ENCODE results near the gene ATP6AP1.
"Not testable (repeated sequence)": the region's sequence is repeated elsewhere in the genome, so short reads cannot be mapped to it uniquely, and the experiment has no call there.

Gene ATP6AP1

GRCh38 chrX:154428176-154429171 is at the start of gene ATP6AP1:
ATP6AP1 (plus strand) TSS chrX:154428677; CDS start chrX:154428693, 16 bp downstream.
- TF ChIP-seq POLR2A (IDR thresholded peaks at IDR 0.05; ENCODE audit: low read depth, low read length) = peak; percentile 85
- no peak for FAIRE-seq
- peak; percentile 61 for DNase-seq (ENCODE audit: insufficient read length, low spot score)

GRCh38 chrX:154378799-154379568 is 49.5 kb upstream of the ATP6AP1 start, which contains the start of gene EMD:
EMD (plus strand) TSS chrX:154379295; CDS start chrX:154379485, 190 bp downstream.
- no peak for FAIRE-seq
- TF ChIP-seq POLR2A (IDR thresholded peaks at IDR 0.05; ENCODE audit: low read depth, low read length) = peak; percentile 74; the same call in 1 of the 2 replicates
- peak; percentile 51 for DNase-seq (ENCODE audit: insufficient read length, low spot score)

GRCh38 chrX:154379569-154379951 is 48.9 kb upstream of the ATP6AP1 start:
- TF ChIP-seq POLR2A (IDR thresholded peaks at IDR 0.05; ENCODE audit: low read depth, low read length) = no peak
- FAIRE-seq (no peak), DNase-seq (ENCODE audit: insufficient read length, low spot score) (no peak)

GRCh38 chrX:154380153-154380552 is 48.3 kb upstream of the ATP6AP1 start:
- FAIRE-seq = no peak
- DNase-seq (ENCODE audit: insufficient read length, low spot score) = no peak
- no peak for TF ChIP-seq POLR2A (IDR thresholded peaks at IDR 0.05; ENCODE audit: low read depth, low read length)

GRCh38 chrX:154380787-154381186 is 47.7 kb upstream of the ATP6AP1 start:
- TF ChIP-seq POLR2A (IDR thresholded peaks at IDR 0.05; ENCODE audit: low read depth, low read length) = no peak
- DNase-seq (ENCODE audit: insufficient read length, low spot score) (no peak), FAIRE-seq (no peak)

GRCh38 chrX:154381271-154381670 is 47.2 kb upstream of the ATP6AP1 start:
- TF ChIP-seq POLR2A (IDR thresholded peaks at IDR 0.05; ENCODE audit: low read depth, low read length) = no peak
- DNase-seq (ENCODE audit: insufficient read length, low spot score) (no peak), FAIRE-seq (no peak)

- no peak for DNase-seq (ENCODE audit: insufficient read length, low spot score)
- no peak; the same call in none of the 2 replicates for TF ChIP-seq POLR2A (IDR thresholded peaks at IDR 0.05; ENCODE audit: low read depth, low read length)
Observed at GRCh38 chrX:154382483-154383069, 45.9 kb upstream of the ATP6AP1 start.

GRCh38 chrX:154383359-154384283 is 44.9 kb upstream of the ATP6AP1 start:
- DNase-seq (ENCODE audit: insufficient read length, low spot score) (no peak), FAIRE-seq (no peak)
- TF ChIP-seq POLR2A (IDR thresholded peaks at IDR 0.05; ENCODE audit: low read depth, low read length) = no peak

More at GRCh38 chrX:154382483-154383069, 45.9 kb upstream of the ATP6AP1 start:
- no peak for FAIRE-seq

GRCh38 chrX:154384284-154384892 is 44.1 kb upstream of the ATP6AP1 start:
- FAIRE-seq (no peak), DNase-seq (ENCODE audit: insufficient read length, low spot score) (no peak)
- no peak for TF ChIP-seq POLR2A (IDR thresholded peaks at IDR 0.05; ENCODE audit: low read depth, low read length)

GRCh38 chrX:154388094-154388493 is 40.4 kb upstream of the ATP6AP1 start:
- FAIRE-seq; DNase-seq (ENCODE audit: insufficient read length, low spot score): not testable (repeated sequence)

GRCh38 chrX:154388649-154389048 is 39.8 kb upstream of the ATP6AP1 start:
- not testable (repeated sequence) for FAIRE-seq; DNase-seq (ENCODE audit: insufficient read length, low spot score)

GRCh38 chrX:154389812-154390747 is 38.4 kb upstream of the ATP6AP1 start:
- FAIRE-seq; DNase-seq (ENCODE audit: insufficient read length, low spot score): not testable (repeated sequence)

GRCh38 chrX:154396363-154396762 is 32.1 kb upstream of the ATP6AP1 start:
- not testable (repeated sequence) for FAIRE-seq; DNase-seq (ENCODE audit: insufficient read length, low spot score)
